H7 (cell line): ENCODE measurements around the gene PCSK6. TPM values are rescaled to one million over a fixed set of nuclear protein-coding genes. Genes with fewer than 3 reads are reported as not detected.
"Not testable (repeated sequence)": the region's sequence is repeated elsewhere in the genome, so short reads cannot be mapped to it uniquely, and the experiment has no call there.

Experiments used
- DNase-seq: peaks from one replicate; pipeline ENCODE4 v3.0.0; 2012
- H3K27me3 ChIP-seq: 2 replicates; pipeline ENCODE4 v1.6.0; 2011; ENCODE audit warnings: mild to moderate bottlenecking, low read length; ENCODE audit not compliant: control insufficient read depth, insufficient read depth
- H3K36me3 ChIP-seq: replicated peaks from 2 replicates; pipeline ENCODE4 v1.5.1; 2011; ENCODE audit warnings: low read length; ENCODE audit not compliant: control insufficient read depth, insufficient read depth
- H3K4me3 ChIP-seq: 2 replicates; pipeline ENCODE4 v1.5.1; 2011; ENCODE audit warnings: low read depth, mild to moderate bottlenecking, control low read depth, low read length, moderate library complexity; ENCODE audit not compliant: insufficient read depth
- total RNA-seq: library from RNA; depleted of rRNA; stranded (reverse); fragments of >200 nt; shearing (Covaris generic); gene quantifications from 2 replicates; pipeline ENCODE4 v1.2.3, GENCODE V29; 2014

Gene PCSK6
- total RNA-seq, 1 experiment from 2014 or later, result 3.9 TPM

DNA sequence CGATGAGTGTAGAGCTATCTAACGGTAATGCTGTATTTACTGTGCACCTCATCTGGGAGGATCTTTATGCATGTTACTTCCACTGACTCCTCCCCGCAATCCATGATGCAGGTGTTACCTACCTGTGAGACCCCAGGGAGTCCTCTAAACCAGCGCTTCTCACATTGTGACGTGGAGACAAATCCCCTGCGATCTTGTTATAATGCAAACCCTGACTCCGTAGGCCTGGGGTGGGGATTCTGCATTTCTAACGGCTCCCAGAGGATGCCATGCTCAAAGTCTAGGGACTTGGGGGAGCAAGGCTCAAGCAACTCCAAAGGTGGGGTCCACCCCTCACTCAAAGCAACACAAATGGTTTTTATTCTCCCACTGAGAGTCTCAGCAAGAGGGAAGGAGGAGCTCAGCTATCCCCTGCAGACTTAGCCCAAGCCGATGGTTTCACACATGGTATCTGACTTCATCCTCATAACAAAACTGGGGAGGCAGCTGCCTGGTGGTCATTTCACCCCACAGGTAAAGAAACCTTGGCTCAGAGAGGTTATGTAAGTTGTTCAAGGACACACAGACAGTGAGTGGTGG, 63.6 kb downstream of the PCSK6 start:
- Histone ChIP-seq H3K4me3 (no peak overlapping the region), H3K36me3 (no peaks in the 10 kb centered on the region), H3K27me3 (no peaks in the 10 kb centered on the region)
- peak; percentile 77 for DNase-seq

- H3K27me3 ChIP-seq, result no peaks in the 10 kb centered on the region
- H3K4me3 ChIP-seq, result no peak overlapping the region
- H3K36me3 ChIP-seq, result no peaks in the 10 kb centered on the region
- peak; percentile 41 for DNase-seq
Observed at GRCh38 chr15:101424984-101425383, 64.5 kb downstream of the PCSK6 start.

DNA sequence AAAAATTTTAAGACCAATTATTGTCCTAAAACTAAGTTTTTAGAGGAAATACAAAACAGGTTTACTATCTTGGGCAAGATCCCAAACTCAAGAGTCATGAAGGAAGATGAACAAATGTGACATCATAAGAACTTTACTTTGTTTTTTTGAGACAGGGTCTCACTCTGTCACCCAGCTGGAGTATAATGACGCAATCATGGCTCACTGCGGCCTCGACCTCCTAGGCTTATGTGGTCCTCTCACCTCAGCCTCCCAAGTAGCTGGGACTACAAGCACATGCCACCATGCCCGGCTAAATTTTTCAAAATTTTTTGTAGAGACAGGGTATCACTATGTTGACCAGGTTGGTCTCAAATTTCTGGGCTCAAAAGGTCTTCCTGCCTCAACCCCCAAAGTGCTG, 69.3 kb downstream of the PCSK6 start:
- no peak for DNase-seq
- Histone ChIP-seq H3K36me3 (no peaks in the 10 kb centered on the region), H3K4me3 (no peak overlapping the region), H3K27me3 (no peaks in the 10 kb centered on the region)

DNA sequence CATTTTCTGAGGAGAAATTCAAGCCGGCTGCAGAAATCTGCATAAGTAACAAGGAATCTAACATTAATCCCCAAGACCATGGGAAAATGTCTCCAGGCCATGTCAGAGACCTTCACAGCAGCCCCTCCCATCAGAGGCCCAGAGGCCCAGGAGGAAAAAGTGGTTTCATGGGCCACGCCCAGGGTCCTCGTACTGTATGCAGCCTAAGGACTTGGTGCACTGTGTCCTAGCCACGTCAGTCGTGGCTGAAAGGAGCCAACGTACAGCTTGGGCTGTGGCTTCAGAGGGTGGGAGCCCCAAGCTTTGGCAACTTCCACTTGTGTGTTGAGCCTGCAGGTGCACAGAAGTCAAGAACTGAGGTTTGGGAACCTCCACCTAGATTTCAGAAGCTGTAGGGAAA, 73.0 kb downstream of the PCSK6 start:
- not testable (repeated sequence) for H3K4me3 ChIP-seq, H3K36me3 ChIP-seq, H3K27me3 ChIP-seq, DNase-seq

DNA sequence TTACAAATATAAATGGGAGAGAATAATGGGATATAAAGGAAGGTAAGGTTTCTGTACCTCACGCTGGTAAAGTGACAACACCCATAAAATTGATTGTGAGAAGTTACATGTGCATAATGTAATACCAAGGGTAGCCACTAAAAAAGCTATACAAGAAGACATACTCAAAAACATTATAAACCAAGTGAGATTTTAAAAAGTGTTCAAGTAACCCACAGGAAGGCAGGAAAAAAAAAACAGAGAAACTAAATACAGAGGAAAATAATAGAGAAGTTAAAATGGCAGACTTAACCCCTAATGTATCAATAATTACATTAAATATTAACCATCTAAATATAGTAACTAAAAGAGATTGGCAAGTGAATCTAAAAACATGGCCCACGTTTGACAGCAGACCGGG, 76.3 kb downstream of the PCSK6 start:
- Histone ChIP-seq H3K36me3 (no peaks in the 10 kb centered on the region), H3K27me3 (no peaks in the 10 kb centered on the region), H3K4me3 (no peak overlapping the region)
- no peak for DNase-seq

- no peaks in the 10 kb centered on the region for H3K27me3 ChIP-seq
- no peak for DNase-seq
- H3K36me3 ChIP-seq, result no peaks in the 10 kb centered on the region
- no peak overlapping the region for H3K4me3 ChIP-seq
Observed at GRCh38 chr15:101411581-101411980, 77.9 kb downstream of the PCSK6 start.

DNA sequence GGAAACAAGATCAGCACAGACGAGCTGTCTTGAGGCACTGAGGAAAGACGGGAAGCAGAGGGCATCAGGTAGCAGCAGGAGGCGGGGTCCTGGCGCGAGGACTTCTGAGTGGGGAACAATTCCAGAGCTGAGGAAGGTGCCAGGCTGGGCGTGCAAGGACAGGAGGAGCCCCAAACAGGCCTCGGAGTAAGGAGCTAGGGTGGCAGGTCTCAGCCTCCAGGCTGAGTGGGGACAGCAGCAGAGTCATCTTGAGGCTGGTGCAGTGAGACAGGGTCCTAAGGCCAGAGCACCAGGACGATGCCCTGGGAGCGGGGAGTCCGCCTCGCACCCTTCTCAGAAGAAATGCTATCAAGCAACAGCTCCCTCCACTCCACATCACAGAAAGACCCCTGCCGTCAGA, 78.4 kb downstream of the PCSK6 start:
- no peak for DNase-seq
- Histone ChIP-seq H3K27me3 (no peaks in the 10 kb centered on the region), H3K36me3 (no peaks in the 10 kb centered on the region), H3K4me3 (no peak overlapping the region)

DNA sequence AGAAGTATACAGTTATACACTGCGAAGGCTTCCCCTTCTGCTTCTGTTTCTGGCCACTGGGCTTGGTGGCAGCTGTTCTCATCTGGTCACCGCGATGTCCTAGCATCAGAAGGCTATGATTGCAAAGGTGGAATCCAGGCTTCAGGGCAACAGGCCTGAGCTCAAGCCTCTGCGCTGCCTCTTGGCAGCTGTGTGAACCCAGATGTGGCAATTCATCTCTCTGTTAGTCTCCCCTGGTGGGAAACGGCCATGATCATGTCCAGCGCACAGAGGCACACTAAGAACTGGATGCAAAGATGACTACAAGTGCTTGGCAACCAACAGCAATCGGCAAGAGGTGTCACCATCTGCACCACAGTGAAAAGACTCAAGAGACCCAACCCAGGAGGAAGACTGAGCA, 78.9 kb downstream of the PCSK6 start:
- no peak for DNase-seq
- no peak overlapping the region for H3K4me3 ChIP-seq
- H3K27me3 ChIP-seq, result no peaks in the 10 kb centered on the region
- H3K36me3 ChIP-seq, result no peaks in the 10 kb centered on the region

GRCh38 chr15:101409621-101410020, 79.9 kb downstream of the PCSK6 start:
- H3K4me3 ChIP-seq, result no peak overlapping the region
- no peaks in the 10 kb centered on the region for H3K36me3 ChIP-seq
- no peak for DNase-seq
- no peaks in the 10 kb centered on the region for H3K27me3 ChIP-seq

DNA sequence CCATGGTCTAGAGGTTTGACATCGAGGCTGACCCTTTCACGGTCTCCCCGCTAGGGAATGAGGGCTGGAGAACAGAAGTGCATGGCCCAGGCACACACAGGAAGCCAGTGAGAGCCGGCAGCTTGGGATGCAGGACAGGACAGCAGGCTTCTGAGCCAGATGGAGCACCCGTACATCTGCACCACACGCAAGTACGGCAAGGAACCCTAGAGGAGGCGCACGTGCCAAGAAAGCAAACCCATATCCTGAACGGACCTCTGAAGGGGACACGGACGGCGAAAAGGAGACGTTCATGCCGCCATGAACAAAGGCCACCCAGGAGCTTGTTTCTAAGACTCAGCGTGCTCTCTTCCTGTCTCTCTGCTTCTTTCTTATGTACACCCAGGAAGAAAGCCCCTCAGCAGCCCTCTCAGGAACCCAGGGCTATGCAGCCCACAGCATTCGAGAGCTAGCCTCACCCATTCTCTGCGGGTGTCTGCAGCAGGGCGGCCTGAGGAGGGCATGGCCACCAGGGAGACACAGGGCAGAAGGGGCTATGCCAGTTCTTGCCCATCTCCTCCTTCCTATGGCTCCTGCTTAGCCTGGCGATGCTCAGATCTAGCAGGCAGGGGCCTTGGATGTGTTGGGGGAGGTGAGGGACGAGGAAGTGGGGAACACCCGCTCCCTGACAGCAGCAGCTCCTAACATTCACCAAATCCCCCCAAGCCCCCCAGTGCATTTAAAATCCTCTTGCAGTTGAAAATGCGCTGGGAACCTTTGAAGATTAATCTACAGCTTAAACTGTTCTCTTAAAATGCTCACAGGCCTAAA, 81.3 kb downstream of the PCSK6 start:
- Histone ChIP-seq H3K36me3 (no peaks in the 10 kb centered on the region), H3K4me3 (no peak overlapping the region), H3K27me3 (no peaks in the 10 kb centered on the region)
- DNase-seq, result no peak

DNA sequence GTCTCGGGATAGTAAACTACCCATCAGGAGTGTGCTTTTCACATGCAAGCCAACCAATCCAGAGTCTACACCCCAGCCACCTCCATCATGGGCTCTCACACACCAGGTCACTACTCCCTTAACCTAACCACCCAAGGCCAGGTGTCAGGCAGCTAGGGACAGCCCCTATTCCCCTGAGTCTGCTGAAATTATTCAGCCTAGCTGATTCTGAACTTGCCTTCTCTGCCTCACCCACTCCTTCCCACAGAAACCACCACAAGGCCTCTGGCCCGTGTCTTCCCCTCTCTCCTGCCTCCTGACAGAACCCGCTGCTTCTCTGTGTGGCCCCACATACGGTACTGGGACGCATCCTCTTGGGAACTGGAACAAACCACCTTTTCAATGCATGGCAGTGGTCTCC, 82.1 kb downstream of the PCSK6 start:
- DNase-seq, result no peak

DNA sequence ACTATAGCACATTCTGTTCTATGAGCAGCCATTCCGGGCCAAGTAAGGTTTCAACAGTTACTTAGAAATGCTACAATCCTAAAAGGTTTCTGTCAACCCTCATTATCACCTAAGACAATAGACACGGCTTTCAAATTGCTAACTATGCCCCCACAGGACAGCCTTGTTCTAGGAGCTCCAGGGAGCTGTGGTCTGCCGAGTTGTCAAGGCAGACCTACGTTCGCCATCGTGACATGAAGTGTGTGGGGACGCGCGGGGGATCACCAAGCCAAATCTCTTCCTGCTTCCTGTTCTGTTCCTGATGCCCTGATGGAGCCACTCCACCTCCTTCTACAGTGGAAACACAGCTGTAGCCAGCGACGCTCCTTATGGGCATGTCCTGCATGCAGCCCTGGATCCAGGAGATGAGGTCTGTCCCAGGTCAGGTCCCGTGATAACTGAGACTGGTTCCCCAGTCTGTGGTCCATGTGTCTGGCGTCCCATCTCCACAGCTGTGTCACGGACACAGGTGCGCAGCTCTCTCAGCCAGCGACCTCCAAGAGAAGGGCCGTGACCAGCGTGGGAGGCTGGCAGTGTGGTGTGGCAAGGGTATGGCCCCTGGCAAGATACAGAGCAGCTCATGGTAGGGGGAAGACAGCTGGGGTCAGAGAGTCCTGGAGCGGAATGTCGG, 82.8 kb downstream of the PCSK6 start:
- DNase-seq, result no peak
- H3K27me3 ChIP-seq, result no peaks in the 10 kb centered on the region
- no peak overlapping the region for H3K4me3 ChIP-seq
- H3K36me3 ChIP-seq, result no peaks in the 10 kb centered on the region

More for the DNA sequence above, 82.1 kb downstream of the PCSK6 start:
- Histone ChIP-seq H3K4me3 (no peak overlapping the region), H3K36me3 (no peaks in the 10 kb centered on the region), H3K27me3 (no peaks in the 10 kb centered on the region)

GRCh38 chr15:101406036-101406435, 83.5 kb downstream of the PCSK6 start:
- no peaks in the 10 kb centered on the region for H3K27me3 ChIP-seq
- DNase-seq, result no peak
- H3K36me3 ChIP-seq, result no peaks in the 10 kb centered on the region
- no peak overlapping the region for H3K4me3 ChIP-seq

GRCh38 chr15:101404245-101404644, 85.3 kb downstream of the PCSK6 start:
- no peaks in the 10 kb centered on the region for H3K36me3 ChIP-seq
- no peaks in the 10 kb centered on the region for H3K27me3 ChIP-seq
- no peak for DNase-seq
- H3K4me3 ChIP-seq, result no peak overlapping the region

DNA sequence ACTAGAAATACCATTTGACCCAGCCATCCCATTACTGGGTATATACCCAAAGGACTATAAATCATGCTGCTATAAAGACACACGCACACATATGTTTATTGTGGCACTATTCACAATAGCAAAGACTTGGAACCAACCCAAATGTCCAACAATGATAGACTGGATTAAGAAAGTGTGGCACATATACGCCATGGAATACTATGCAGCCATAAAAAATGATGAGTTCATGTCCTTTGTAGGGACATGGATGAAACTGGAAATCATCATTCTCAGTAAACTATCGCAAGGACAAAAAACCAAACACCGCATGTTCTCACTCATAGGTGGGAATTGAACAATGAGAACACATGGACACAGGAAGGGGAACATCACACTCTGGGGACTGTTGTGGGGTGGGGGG, 86.6 kb downstream of the PCSK6 start:
- H3K4me3 ChIP-seq, H3K27me3 ChIP-seq, DNase-seq, H3K36me3 ChIP-seq: not testable (repeated sequence)
